ENCODE data around the gene TSPAN1.
A peak's percentile ranks its signal among the peaks of the same experiment; 100 is the strongest.

The TSPAN1 gene

GRCh38 chr1:46184920-46185658, 10.2 kb downstream of the TSPAN1 start:
- H3K4me3 ChIP-seq (ENCODE audit: low read length) = no peak overlapping the region
- TF ChIP-seq CTCF (IDR thresholded peaks at IDR 0.05; ENCODE audit: insufficient read depth, low read depth, low read length, missing control alignments) = no peak
- no peak for DNase-seq (ENCODE audit: low read depth)

GRCh38 chr1:46186076-46186475, 11.2 kb downstream of the TSPAN1 start:
- no peak for TF ChIP-seq CTCF (IDR thresholded peaks at IDR 0.05; ENCODE audit: insufficient read depth, low read depth, low read length, missing control alignments)
- no peak for DNase-seq (ENCODE audit: low read depth)
- H3K4me3 ChIP-seq (ENCODE audit: low read length) = no peak overlapping the region

- DNase-seq (ENCODE audit: low read depth) = no peak
- no peak overlapping the region for H3K4me3 ChIP-seq (ENCODE audit: low read length)
- no peak for TF ChIP-seq CTCF (IDR thresholded peaks at IDR 0.05; ENCODE audit: insufficient read depth, low read depth, low read length, missing control alignments)
Measured at GRCh38 chr1:46187106-46187869, 12.4 kb downstream of the TSPAN1 start.

- no peak overlapping the region for H3K4me3 ChIP-seq (ENCODE audit: low read length)
- peak; percentile 9 for TF ChIP-seq CTCF (IDR thresholded peaks at IDR 0.05; ENCODE audit: insufficient read depth, low read depth, low read length, missing control alignments)
- peak; percentile 54 for DNase-seq (ENCODE audit: low read depth)
Measured at GRCh38 chr1:46188295-46189030, 13.6 kb downstream of the TSPAN1 start.

- no peak for TF ChIP-seq CTCF (IDR thresholded peaks at IDR 0.05; ENCODE audit: insufficient read depth, low read depth, low read length, missing control alignments)
- no peak overlapping the region for H3K4me3 ChIP-seq (ENCODE audit: low read length)
- DNase-seq (ENCODE audit: low read depth) = peak; percentile 32
Measured at GRCh38 chr1:46190539-46190938, 15.7 kb downstream of the TSPAN1 start.

- DNase-seq (ENCODE audit: low read depth) = no peak
- no peak for TF ChIP-seq CTCF (IDR thresholded peaks at IDR 0.05; ENCODE audit: insufficient read depth, low read depth, low read length, missing control alignments)
- no peak overlapping the region for H3K4me3 ChIP-seq (ENCODE audit: low read length)
Measured at GRCh38 chr1:46191033-46191701, 16.3 kb downstream of the TSPAN1 start.
